Eye (tissue), 1 donor: ENCODE results near the gene KIF21A.
"Not testable (repeated sequence)": the region's sequence is repeated elsewhere in the genome, so short reads cannot be mapped to it uniquely, and the experiment has no call there.

ENCODE experiments used
- DNase-seq: peaks from one replicate; pipeline ENCODE4 v3.0.0-alpha.2; 2015

KIF21A gene

DNA sequence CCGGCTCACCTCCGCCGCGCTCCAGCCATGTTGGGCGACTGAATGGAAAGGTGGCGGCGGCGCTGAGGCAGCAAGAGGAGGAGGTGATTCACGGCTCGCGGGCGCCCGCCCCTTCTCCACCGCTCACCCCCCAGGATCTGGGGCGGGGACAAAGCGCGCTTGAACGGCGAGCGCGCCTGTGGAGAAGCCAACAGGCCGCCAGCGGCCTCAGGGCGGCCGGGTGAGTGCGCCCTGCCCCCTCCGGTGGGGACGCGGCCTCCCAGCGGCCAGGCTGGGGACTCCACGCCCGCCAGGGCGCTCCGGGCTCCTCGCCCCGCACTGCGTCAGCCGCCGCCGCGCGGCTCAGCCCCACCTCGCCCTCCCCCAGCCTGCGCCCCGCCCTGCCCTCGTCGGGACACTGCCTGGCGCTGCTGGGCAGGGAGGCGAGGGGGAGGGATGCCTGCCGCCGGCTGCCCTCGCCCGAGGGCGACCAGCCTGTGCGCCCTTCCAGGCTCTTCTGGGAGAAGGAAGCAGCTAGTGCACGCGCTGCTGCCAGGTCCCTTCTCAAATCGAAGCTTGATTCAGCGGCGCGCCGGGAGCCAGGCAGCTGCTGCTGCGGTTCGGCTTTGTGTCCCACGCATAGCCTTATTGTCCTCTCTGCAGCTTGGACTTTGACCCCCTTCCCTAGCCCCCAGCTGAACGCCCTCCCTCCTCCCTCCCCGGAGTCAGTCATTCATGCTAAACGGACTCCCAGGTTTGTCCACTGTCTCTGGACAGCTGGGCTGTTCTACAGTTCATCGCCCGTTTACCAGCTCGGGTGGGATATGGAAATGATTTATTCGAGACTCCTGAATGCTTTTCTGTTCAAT, at the start of gene KIF21A:
Gene KIF21A, minus strand, starts transcription at position 40 of the 848 bp plus-strand sequence. CDS start 150 bp downstream, outside the sequence.
- DNase-seq = peak; percentile 93

GRCh38 chr12:39490500-39491282, 47.8 kb upstream of the KIF21A start:
- no peak for DNase-seq

- no peak for DNase-seq
Observed at GRCh38 chr12:39483597-39483996, 40.7 kb upstream of the KIF21A start.

- DNase-seq = no peak
Observed at GRCh38 chr12:39483042-39483441, 40.1 kb upstream of the KIF21A start.

- DNase-seq = no peak
Observed at GRCh38 chr12:39476894-39477293, 34.0 kb upstream of the KIF21A start.

GRCh38 chr12:39476121-39476520, 33.2 kb upstream of the KIF21A start:
- DNase-seq = no peak

GRCh38 chr12:39475136-39475535, 32.2 kb upstream of the KIF21A start:
- DNase-seq = not testable (repeated sequence)

GRCh38 chr12:39467432-39467870, 24.5 kb upstream of the KIF21A start:
- no peak for DNase-seq

- DNase-seq = no peak
Observed at GRCh38 chr12:39464976-39465695, 22.2 kb upstream of the KIF21A start.

DNA sequence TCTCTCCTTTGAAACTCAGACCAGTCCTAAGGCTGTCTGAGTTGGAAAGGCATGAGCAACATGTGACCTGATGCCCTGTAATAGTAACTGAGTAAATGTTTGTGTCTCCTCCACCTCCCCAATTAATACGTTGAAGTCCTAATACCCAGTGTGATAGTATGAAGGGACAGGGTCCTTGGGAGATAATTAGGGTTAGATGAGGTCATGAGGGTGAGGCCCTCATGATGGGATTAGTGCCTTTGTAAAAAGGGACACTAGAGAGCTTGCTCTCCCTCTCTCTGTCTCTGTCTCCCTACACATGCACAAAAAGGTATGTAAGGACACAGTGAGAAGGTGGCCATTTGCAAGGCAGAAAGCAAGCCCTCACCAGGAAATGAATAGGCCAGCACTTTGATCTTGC, 18.1 kb upstream of the KIF21A start:
- no peak for DNase-seq

- DNase-seq = no peak
Observed at GRCh38 chr12:39459027-39459434, 16.1 kb upstream of the KIF21A start.

- DNase-seq = no peak
Observed at GRCh38 chr12:39451977-39452376, 9.1 kb upstream of the KIF21A start.

DNA sequence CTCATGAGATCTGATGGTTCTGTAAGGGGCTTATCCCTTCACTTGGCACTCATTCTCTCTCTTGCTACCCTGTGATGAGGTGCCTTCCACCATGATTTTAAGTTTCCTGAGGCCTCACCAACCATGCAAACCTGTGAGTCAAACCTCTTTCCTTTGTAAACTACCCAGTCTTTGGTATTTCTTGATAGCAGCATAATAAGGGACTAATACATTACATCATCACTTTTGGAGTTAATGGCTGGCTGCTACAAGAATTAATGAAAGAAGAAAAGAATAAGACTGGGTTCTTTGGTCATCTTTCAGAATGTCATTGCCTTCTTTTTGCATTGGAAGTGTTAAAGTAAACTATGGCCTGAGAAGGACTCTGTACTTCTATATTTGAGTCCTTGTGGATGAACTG, 5.1 kb upstream of the KIF21A start:
- no peak for DNase-seq

- no peak for DNase-seq
Observed at GRCh38 chr12:39443929-39444209, 949 bp upstream of the KIF21A start.

DNA sequence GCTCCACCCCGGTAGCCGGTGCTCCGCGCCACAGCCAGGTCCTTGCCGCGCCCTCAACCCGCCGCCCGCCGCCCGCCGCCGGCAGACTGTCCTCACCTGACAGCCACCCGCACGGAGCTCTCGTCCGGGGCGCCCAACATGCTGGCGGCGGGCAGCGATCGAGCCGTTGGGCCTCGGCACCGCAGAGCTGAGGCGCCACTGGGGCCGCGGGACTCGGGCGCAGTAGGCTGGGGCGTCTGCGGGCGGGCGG, 164 bp downstream of the KIF21A start:
- DNase-seq = no peak

GRCh38 chr12:39441963-39442830, 723 bp downstream of the KIF21A start:
- DNase-seq = peak; percentile 85

GRCh38 chr12:39441189-39441962, 1.5 kb downstream of the KIF21A start:
- DNase-seq = peak; percentile 30

GRCh38 chr12:39440781-39441180, 2.1 kb downstream of the KIF21A start:
- DNase-seq = peak; percentile 17

DNA sequence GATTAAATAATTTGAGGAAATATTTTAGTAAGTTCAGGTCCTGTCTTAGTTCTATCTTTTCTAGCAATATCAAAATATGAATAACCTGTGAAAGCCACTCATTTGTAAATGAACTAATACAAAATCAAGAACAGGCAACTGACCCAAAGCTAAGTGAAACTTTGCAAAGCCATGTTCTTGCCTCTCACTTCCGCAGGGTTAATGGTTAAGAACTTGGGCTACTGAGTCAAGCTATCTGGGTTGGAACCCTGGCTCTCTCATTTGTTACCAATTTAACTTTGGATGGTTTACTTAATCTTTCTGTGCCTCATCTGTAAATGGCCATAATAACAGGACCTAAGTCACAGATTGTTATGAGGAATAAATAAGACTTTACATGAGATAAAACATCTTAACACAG, 2.8 kb downstream of the KIF21A start:
- DNase-seq = no peak

DNA sequence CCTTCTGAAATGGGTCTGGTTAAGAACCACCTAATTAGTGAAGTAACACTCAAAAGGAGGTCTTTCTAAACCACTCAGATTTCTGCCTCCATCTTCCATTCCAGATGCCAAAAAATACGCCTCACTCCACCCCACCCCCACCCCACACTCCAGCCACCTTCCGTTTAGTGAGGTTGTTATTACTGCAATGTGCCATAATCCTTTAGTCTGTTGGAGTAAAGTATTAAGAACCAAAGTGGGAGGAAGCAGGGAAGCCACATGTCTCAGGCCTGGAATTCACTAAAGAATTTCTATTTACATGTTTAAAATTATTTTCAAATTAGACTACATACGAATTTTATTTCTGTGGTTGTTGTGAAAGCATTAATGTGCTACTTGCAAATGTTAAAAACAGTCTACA, 7.4 kb downstream of the KIF21A start:
- no peak for DNase-seq

DNA sequence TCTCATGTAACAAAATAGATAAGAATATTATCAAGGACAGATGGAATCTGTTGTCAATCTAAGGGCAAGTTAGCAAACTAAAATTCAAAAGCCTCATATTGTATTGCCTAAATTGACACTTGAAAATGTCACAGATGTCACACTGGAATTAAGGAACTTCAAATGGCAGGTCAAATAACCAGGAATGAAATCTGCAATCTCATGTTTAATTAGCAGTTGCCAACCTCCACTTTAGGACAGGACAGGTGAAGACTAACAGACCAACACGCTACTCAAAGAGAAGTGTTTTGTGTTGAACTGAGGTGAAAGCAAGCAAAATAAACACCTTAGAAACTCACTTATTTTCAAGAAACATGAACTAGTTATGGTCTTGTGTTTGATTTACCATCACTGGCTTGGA, 11.1 kb downstream of the KIF21A start:
- DNase-seq = no peak
